DOHH2 (cell line): ENCODE measurements around the gene AUTS2.

ENCODE experiments used
- EZH2phosphoT487 ChIP-seq: fragments of 200-600 bp; sonication (generic); IDR thresholded peaks from 2 replicates; pipeline ENCODE4 v1.6.1; 2017; ENCODE audit warnings: borderline replicate concordance, mild to moderate bottlenecking, antibody characterized with exemption, low read length, moderate library complexity, mixed read lengths
- TF ChIP-seq, protein P1 (sequence below): fragments of 200-600 bp; sonication (generic); IDR thresholded peaks from one replicate; pipeline ENCODE4 v1.5.1; 2014; ENCODE audit warnings: antibody characterized with exemption, mild to moderate bottlenecking, low read depth, low read length; ENCODE audit not compliant: poor library complexity, severe bottlenecking

DNA sequence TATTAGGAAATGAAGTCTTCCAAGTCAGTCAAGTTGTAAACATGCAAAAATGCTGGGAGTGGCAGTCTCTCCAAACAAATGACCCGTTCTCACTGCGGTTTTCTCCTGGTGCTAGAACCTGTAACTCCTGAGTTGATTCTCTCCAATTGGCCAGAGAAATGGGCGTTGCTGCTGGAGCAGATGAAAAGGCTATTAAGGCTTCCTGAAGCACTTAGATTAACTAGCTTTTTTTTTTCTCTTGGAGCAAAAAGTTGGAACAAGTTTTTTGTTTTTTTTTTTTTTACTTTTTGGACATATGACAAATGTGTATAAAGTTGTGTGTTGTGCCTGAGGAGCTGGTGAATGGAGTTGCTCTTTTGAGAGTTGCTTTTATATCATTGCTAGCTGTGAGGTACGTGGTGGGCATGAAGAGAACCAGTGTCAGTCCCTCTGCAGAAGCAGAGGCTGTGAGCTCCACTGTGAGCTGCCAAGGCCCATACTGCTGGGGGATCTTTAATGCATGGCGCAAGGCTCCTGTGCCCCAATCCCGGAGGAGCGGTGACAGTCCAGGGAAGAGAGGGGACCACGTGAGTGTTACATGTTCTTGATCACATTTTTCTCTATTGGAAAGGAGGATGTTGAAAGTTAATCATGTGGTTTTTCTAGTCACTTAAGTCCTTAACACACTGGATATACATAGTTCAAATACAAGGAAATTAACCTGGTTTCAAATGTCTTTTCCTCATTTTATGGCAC lies 1140.0 kb downstream of the AUTS2 start:
- TF ChIP-seq, protein P1, sequence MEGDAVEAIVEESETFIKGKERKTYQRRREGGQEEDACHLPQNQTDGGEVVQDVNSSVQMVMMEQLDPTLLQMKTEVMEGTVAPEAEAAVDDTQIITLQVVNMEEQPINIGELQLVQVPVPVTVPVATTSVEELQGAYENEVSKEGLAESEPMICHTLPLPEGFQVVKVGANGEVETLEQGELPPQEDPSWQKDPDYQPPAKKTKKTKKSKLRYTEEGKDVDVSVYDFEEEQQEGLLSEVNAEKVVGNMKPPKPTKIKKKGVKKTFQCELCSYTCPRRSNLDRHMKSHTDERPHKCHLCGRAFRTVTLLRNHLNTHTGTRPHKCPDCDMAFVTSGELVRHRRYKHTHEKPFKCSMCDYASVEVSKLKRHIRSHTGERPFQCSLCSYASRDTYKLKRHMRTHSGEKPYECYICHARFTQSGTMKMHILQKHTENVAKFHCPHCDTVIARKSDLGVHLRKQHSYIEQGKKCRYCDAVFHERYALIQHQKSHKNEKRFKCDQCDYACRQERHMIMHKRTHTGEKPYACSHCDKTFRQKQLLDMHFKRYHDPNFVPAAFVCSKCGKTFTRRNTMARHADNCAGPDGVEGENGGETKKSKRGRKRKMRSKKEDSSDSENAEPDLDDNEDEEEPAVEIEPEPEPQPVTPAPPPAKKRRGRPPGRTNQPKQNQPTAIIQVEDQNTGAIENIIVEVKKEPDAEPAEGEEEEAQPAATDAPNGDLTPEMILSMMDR = no peak
- TF ChIP-seq EZH2phosphoT487 = no peak
